Lung (tissue), 12 donors: ENCODE measurements around the gene NOSTRIN. TPM values are rescaled to one million over a fixed set of nuclear protein-coding genes. Genes with fewer than 3 reads are reported as not detected.

Source experiments
- ATAC-seq: fragments of 200-7000 bp; cut with Tn5 transposase; one replicate; pipeline ENCODE4 v1.9.1; 2020; ENCODE audit warnings: moderate number of reproducible peaks; ENCODE audit not compliant: insufficient read depth, low FRiP score
- DNase-seq, 3 donors: peaks; one replicate each; pipeline ENCODE4 v3.0.0-alpha.2; 2013 to 2017
- H3K27ac ChIP-seq, 2 donors: one replicate each; pipeline ENCODE4 v1.5.1; 2013; ENCODE audit warnings: mild to moderate bottlenecking in 2 of 2, moderate library complexity in 2 of 2, control low read depth in 1 of 2, inconsistent platforms in 1 of 2, low read depth in 1 of 2, low read length in 1 of 2
- H3K27me3 ChIP-seq, 3 donors: one replicate each; pipeline ENCODE4 v1.5.1; 2013; ENCODE audit warnings: low read length in 2 of 3; ENCODE audit not compliant: control insufficient read depth in 3 of 3, insufficient read depth in 3 of 3
- H3K36me3 ChIP-seq, 4 donors: one replicate each; pipeline ENCODE4 v1.5.1; 2013; ENCODE audit warnings: low read length in 4 of 4, mild to moderate bottlenecking in 1 of 4, moderate library complexity in 1 of 4; ENCODE audit not compliant: control insufficient read depth in 4 of 4, insufficient read depth in 4 of 4
- H3K4me1 ChIP-seq, 5 donors: one replicate each; pipeline ENCODE4 v1.5.1; 2013; ENCODE audit warnings: low read length in 5 of 5, mild to moderate bottlenecking in 2 of 5, moderate library complexity in 1 of 5; ENCODE audit not compliant: control insufficient read depth in 5 of 5, insufficient read depth in 5 of 5
- H3K4me3 ChIP-seq: one replicate; pipeline ENCODE4 v1.5.1; 2013; ENCODE audit warnings: mild to moderate bottlenecking, control low read depth, moderate library complexity
- H3K9ac ChIP-seq, 2 donors: one replicate each; pipeline ENCODE4 v1.5.1; 2013; ENCODE audit warnings: low read length in 2 of 2, control low read depth in 1 of 2; ENCODE audit not compliant: insufficient read depth in 1 of 2
- H3K9me3 ChIP-seq, 4 donors: one replicate each; pipeline ENCODE4 v1.5.1; 2013; ENCODE audit warnings: low read length in 3 of 4, mild to moderate bottlenecking in 1 of 4, moderate library complexity in 1 of 4; ENCODE audit not compliant: control insufficient read depth in 4 of 4, insufficient read depth in 3 of 4
- WGBS, 2 donors: extraction: QIAGEN DNeasy Blood & Tissue Kit; methylation state at CpG; one replicate each; pipeline ENCODE4 v1.1.7; 2013; 5-methylcytosine and 5-hydroxymethylcytosine counted together
- polyA plus RNA-seq, 2 donors: library from polyadenylated mRNA; stranded (reverse); fragments of 200-250 nt; gene quantifications; one replicate each; pipeline ENCODE4 v1.2.1, GENCODE V29; 2013
- total RNA-seq, 2 donors: library from RNA; depleted of rRNA in 1 of 2; stranded (reverse); fragments of >200 nt in 1 of 2; gene quantifications; one replicate each; pipeline ENCODE4 v1.2.1, GENCODE V29; 2014 to 2021
- TF ChIP-seq, protein P1 (sequence below): IDR thresholded peaks from 2 replicates; pipeline ENCODE4 v1.5.1; 2012; ENCODE audit warnings: mild to moderate bottlenecking; ENCODE audit errors: control extremely low read depth, extremely low read depth
- donor health status: control.
- donor health status: control.
- donor health status: Bipolar disorder and iron deficiency.
- donor health status: healthy.
- donor health status: DM: yes; HTN: yes; CAD: no.

The NOSTRIN gene
- total and polyA plus RNA-seq, 4 donors: 15.5 to 57.5 (median 33.7) TPM

DNA sequence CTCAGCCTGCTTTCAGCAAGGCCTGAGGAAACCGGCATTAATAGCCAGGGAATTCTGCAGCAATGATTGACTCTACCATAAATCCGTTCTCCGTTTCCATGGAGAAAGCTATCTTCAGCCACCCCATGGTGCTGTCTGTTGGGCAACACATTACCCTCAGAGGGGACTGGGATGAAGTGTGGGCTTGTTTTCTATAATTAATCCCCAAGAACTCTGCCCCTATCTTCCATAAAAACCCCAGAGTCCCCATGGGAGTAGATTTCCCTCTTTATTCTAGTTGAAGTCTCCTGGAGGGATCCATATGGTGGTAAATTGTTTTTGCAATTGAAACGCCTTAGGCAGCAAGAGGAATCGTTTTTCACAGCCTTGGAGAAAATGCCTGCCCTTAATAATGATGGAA is 107.9 kb downstream of the NOSTRIN start:
- WGBS, 2 donors: 79 to 89% methylated on average over 5 of the region's 5 CpGs

DNA sequence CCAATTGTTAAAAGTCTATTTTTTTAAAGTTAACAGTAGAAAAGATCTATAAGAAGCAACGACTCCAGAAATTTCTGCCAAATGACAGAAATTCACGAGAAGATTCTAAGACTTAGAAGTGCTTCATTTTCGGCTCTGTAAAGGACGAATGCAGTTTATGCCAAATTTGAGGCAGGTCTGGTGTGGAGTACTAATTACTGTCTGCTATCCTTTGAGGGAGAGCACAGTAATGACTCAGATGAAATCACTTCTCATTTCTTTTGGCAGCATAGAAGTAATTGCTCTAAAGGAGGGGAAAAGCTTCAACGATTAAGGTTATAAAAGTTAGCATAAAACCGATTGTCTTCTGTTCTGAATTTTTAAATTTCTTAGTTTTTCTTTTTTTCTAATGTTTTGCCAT is 110.0 kb downstream of the NOSTRIN start:
- Histone ChIP-seq H3K27ac (no peak overlapping the region), H3K9me3 (no peaks in the 10 kb centered on the region), H3K4me1 (no peaks in the 10 kb centered on the region), H3K4me3 (no peak overlapping the region), H3K36me3 (no peaks in the 10 kb centered on the region), H3K27me3 (peaks cover 0 to 10% (median 8%) of the 10 kb centered on the region in 3 donors), H3K9ac (peak overlapping the region in 1 of 2 donors; percentile 35)
- TF ChIP-seq, protein P1, sequence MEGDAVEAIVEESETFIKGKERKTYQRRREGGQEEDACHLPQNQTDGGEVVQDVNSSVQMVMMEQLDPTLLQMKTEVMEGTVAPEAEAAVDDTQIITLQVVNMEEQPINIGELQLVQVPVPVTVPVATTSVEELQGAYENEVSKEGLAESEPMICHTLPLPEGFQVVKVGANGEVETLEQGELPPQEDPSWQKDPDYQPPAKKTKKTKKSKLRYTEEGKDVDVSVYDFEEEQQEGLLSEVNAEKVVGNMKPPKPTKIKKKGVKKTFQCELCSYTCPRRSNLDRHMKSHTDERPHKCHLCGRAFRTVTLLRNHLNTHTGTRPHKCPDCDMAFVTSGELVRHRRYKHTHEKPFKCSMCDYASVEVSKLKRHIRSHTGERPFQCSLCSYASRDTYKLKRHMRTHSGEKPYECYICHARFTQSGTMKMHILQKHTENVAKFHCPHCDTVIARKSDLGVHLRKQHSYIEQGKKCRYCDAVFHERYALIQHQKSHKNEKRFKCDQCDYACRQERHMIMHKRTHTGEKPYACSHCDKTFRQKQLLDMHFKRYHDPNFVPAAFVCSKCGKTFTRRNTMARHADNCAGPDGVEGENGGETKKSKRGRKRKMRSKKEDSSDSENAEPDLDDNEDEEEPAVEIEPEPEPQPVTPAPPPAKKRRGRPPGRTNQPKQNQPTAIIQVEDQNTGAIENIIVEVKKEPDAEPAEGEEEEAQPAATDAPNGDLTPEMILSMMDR: no peak
- WGBS, 2 donors: 61 to 65% methylated on average over 6 of the region's 6 CpGs
- DNase-seq: no peak
- no peak for ATAC-seq

More for the DNA sequence above, 107.9 kb downstream of the NOSTRIN start:
- no peak for ATAC-seq
- H3K9me3 ChIP-seq: no peaks in the 10 kb centered on the region
- TF ChIP-seq, protein P1: no peak
- no peaks in the 10 kb centered on the region for H3K4me1 ChIP-seq
- H3K36me3 ChIP-seq: no peaks in the 10 kb centered on the region
- H3K4me3 ChIP-seq: no peak overlapping the region
- H3K27me3 ChIP-seq: peaks cover 0 to 10% (median 8%) of the 10 kb centered on the region in 3 donors
- H3K27ac ChIP-seq: no peak overlapping the region
- DNase-seq: no peak
- H3K9ac ChIP-seq: no peak overlapping the region

DNA sequence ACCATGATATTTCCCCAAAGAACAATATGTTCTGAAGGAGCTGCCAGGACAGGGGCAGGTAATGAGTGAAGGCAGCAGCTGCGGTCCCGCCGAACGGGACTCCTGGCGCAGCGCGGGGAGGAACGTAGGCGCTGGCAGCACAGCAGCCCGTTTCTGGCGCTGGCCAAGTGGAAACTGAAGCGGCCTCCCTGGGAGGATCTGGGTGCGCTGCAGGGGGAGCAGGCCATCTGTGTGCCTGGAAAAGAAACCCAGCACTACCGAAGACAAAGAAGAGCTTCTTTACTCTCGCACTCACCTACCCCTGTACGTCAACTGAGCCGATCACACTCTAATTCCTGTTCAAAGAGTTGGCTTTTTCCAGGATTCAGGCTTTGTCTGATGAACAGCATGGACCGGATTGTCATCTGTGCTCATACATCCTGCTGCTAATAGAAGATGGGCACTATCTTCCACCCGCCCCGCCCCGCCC is 110.5 kb downstream of the NOSTRIN start:
- WGBS, 2 donors: 23 to 41% methylated on average over 21 of the region's 21 CpGs
- peak; percentile 25 to 27 (median 26) for DNase-seq
- Histone ChIP-seq H3K27me3 (peaks cover 0 to 10% (median 8%) of the 10 kb centered on the region in 3 donors), H3K36me3 (no peaks in the 10 kb centered on the region), H3K27ac (no peak overlapping the region), H3K9ac (peak overlapping the region in 1 of 2 donors; percentile 35), H3K4me3 (no peak overlapping the region), H3K4me1 (no peaks in the 10 kb centered on the region), H3K9me3 (no peaks in the 10 kb centered on the region)
- TF ChIP-seq, protein P1: no peak
- ATAC-seq: no peak

DNA sequence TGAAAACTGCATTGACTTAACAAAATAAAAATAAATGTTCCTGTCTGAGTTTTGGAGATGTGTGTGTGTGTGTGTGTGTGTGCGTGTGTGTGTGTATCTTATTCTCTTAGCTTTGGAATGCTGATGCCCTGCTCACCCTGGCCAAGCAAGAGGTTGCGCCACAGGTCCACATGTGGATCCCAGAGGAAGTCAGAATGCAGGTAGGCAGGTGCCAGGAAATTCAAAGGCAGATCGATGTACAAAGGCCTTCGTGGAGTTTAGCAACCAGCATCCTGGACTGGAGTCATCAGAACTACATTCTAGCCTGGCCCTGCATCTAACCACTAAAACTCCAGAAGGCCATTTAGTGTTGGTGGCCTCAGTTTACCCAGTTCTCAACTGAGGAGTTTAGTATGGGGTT is 111.1 kb downstream of the NOSTRIN start:
- H3K27me3 ChIP-seq: peaks cover 0 to 10% (median 8%) of the 10 kb centered on the region in 3 donors
- no peaks in the 10 kb centered on the region for H3K36me3 ChIP-seq
- H3K9me3 ChIP-seq: no peaks in the 10 kb centered on the region
- no peak overlapping the region for H3K9ac ChIP-seq
- ATAC-seq: no peak
- no peak overlapping the region for H3K4me3 ChIP-seq
- WGBS, 2 donors: 74 to 90% methylated on average over 4 of the region's 4 CpGs
- no peaks in the 10 kb centered on the region for H3K4me1 ChIP-seq
- DNase-seq: no peak
- TF ChIP-seq, protein P1: no peak
- no peak overlapping the region for H3K27ac ChIP-seq
